NCI-H146 treated with DMSO at 0.1 percent for 48 hours (cell line): ENCODE results near the gene ITGB4.

ENCODE experiments used
- DNase-seq: peaks from one replicate; lab custom pipeline; 2025; ENCODE audit not compliant: unreplicated experiment; lab: John Stamatoyannopoulos, UW

Gene ITGB4

GRCh38 chr17:75697651-75698291 is 23.5 kb upstream of the ITGB4 start:
- no peak for DNase-seq

- DNase-seq, result no peak
Observed at GRCh38 chr17:75698659-75699058, 22.6 kb upstream of the ITGB4 start.

DNA sequence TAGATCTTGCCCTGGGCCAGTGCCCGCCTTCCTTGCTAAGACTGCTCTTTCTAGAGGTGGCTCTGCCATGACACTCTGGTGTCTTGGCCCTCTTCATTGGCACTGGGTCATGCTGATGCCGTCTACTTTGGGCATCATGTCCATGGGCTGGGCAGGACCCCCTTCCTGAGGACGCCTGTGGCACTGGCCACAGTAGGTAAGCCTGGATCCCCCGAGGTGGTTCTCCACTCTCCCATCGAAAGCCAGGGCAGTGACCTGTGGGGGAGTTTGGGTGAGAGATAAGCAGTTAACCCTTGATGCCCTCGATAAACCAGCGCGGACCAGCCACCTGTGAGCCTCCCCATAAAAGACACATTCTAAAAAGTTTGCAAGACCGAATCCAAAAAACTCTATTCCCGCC is 20.0 kb upstream of the ITGB4 start:
- DNase-seq, result no peak

DNA sequence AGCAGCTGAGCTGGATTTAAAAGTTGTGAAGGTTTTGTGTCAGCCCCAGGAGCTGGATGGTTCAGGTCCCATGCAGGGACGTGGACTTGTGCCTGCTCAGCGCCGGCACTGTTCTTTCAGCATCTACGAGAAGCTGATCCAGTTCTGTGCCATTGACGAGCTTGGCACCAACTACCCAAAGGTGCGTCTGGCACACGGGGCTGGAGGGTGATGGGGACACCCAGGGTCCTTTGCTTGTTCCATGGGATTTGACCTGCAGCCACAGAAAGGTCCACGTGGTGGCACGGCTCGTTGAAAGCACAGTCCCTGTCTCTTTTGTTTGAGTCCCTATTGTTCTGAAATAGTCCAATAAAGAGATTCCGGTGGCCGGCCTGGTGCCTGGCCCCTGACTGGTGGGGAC is 18.1 kb upstream of the ITGB4 start:
- DNase-seq, result no peak

GRCh38 chr17:75703591-75703990 is 17.7 kb upstream of the ITGB4 start:
- DNase-seq, result no peak

DNA sequence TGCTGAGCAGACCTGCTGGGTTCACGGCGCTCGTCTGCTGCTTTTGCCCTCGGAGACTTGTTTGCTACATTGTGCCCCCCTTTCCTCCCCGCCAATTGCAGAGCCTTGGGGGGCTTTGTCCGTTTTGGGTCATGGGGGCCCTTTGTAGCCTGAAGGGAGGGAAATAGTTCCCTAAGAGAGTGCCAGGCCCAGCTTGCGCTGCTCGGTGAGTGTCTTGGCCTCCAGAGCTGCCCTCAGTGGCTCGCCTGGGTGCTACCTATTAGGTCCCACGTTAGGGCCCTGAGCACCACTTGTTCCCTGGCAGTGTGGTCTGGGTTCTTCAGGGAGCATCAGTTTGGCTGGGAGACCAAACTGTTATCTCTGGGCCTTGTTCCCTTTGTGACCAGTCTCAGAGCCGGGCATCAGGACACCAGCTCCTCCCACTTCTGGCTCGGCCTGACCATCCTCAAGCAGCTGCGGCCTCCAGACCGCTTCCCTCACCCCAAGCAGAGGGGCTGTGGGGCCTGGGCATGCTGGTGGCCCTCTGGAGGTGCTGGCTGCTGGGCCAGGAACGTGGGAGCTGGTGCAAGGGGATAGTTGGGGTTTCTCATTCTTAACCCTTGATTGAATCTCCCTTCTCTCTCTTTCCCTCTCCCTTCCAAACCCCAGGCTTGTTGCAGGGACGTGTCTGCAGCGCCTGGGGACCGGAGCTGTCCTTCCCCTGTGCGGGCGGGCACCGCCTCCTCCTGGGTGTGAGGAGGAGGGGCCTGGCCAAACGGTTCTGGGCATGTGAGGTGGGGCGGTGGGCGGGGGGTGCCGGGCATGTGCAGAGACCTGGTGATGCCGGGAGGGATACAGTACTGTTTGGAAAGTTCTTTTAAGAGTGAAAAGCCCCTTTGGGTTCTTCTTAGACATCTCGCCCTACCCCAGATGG is 16.0 kb upstream of the ITGB4 start:
- no peak for DNase-seq

DNA sequence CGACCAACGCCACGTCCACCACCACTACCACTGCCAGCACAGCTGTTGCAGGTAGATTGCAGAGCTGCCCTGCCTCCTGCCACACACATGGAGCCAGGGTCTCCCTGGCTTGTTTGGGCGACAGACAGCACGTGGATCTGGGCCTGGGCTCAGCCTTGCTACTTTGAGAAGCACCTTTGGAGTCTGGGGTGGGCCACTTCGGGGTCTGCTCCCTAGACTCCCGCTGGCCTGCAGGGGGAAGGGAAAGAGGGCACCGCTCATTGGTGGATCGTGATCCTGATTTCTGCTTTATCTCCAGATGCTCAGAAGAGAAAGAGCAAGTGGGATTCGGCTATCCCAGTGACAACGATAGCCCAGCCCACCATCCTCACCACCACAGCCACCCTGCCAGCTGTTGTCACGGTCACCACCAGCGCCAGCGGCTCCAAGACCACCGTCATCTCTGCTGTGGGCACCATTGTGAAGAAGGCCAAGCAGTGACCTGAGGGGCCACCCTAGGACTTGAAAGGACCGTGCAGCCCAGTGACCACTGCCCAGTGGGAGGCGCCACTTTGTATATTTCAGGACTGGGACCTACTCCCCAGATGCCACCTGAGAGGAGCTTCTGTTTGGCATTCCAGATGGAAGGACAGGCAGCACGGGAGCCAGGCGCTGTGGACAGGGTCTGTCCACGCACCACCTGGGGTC is 15.1 kb upstream of the ITGB4 start:
- no peak for DNase-seq

GRCh38 chr17:75707079-75707571 is 14.1 kb upstream of the ITGB4 start:
- no peak for DNase-seq

GRCh38 chr17:75712446-75712845 is 8.8 kb upstream of the ITGB4 start:
- DNase-seq, result no peak

GRCh38 chr17:75719732-75720131 is 1.5 kb upstream of the ITGB4 start:
- no peak for DNase-seq

DNA sequence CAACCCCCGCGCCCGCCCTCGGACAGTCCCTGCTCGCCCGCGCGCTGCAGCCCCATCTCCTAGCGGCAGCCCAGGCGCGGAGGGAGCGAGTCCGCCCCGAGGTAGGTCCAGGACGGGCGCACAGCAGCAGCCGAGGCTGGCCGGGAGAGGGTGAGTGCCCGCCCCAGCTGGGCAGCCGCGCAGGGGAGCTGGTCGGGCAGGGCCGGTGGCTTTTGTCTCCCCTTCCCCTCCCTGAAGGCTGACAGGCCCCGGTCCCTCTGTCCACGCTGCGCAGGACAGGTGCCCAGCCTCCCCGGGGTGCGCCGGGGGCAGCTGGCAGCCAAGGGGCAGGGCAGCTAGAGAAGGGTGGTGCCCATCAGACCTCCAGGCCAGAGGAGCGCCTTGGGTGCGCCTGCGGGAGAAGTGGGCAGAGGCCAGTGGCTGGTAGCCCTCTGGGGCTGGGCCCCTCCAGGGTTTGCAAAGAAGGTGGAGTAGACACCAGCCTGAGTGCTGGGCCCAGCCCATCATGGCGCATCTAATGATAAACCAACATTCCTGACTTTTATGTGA is 278 bp downstream of the ITGB4 start:
- DNase-seq, result no peak

DNA sequence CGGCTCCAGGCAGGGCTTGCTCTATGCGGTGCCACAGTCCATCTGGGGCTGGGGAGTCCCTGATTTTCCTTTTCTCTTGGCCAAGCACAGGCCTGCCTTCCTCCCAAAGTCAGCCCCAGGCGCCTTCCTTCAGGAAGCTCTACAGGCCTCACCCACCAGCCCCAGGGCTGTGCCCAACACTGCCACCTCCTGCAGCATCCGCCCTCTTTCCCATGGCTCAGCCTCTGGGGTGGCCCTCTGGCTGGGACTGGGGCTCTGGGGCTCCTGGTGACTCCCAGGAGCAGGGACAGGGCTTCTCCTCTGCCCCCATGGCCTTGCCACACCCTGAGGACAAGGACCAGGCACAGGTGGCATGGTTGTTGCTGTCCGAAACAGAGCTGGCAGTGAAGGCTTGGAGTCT is 817 bp downstream of the ITGB4 start:
- DNase-seq, result no peak

DNA sequence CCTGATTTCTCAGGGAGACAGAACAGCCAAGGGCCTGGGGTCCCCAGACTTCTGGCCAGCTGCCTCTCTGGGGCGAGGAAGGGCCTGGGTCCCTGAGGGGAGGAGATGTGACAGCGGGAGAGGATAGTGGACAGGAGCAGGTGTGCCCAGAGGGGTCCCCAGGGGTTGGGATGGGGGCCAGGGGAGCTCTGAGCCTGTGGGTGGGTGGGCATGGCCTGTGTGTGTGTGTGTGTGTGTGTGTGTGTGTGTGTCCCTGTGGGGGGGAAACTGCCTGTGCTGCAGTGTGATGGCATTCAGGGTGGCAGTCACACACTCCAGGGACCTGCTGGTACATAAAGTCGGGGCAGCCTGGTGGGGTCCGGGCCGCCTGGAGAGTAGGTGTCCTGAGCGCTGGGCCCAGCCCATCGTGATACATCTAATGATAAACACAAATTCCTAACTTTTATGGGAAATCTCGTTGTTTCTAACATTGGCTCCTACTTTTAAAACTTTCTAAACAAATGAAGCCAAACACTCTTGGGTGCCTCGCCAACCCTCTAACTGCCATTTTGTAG is 1.4 kb downstream of the ITGB4 start:
- DNase-seq, result no peak

DNA sequence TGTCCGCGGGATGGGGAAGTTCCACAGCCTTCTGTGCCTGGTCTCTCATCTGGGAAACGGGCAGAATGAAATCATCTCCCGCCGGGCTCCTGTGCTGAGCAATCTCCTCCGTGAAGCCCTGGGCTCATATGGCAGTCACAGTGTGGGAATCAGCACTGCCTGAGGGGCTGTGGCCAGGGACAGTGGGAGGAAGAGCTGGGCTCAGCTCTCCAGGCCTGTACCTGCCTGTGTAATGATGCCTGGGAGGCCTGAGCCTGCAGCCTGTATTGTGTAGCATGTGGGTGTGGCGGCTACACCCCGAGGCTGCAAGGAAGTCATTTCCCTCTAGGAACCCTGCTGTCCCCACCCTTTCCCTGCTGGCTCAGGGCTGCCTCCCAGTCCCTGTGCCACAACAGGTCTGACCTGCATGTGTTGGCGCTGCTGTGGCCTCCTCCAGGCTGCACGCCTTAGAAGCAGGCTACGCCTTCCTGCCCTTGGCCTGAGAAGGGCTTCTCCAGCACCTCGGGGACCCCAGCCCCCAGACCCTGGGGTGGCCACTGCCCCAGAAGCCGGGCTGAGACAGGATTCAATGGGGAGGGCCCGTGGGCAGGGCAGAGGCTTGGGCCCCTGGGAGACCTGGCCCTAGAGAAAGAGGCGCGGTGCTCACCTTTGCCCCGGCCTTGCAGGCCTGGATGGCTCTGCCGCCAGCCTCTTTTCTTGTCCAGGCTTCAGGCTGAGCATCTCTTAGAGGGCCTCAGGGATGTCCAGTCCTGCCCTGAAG is 2.1 kb downstream of the ITGB4 start:
- peak; percentile 6 for DNase-seq

DNA sequence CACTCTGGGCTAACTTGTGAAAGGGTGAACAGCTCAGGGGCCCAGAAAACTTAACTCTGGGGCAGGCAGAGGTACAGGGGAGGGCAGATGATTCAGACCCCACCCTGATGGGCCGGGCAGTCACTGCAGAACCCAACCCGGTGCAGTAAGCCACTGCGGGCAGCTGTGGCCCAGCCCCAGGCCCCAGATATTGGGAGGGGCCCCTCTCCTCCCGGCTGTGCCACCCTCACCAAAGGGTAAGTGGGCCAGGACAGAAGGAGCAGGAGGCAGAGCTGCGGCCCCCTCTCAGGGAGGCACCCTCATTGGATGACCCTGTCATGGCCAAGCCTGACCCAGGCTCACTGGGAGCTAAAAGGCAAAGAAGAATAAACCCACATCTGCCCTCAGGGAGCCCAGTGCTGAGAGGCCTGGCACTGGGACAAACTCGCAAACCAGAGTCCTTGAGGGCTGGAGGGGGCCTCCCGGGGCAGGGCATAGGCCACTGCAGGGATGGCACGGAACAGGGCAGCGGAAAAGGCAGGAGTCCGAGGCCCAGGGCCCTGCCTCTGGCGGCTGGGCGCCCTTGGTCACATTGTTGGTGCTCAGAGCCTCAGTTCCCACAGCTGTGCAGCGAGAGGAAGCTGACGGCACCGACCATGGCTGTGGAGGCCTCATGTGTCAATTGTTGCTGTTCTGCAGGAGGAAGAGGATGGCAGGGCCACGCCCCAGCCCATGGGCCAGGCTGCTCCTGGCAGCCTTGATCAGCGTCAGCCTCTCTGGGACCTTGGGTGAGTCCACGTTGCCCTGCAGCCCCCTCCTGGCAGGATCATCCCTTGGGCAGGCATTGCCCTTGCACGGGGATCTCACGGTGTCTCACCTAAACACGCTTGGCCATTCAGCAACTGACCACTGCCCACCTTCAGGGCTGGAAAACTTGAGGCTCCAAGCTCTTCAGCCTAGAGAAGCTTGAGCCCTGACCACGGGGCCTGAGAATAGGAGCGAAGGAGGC is 3.1 kb downstream of the ITGB4 start:
- DNase-seq, result no peak

DNA sequence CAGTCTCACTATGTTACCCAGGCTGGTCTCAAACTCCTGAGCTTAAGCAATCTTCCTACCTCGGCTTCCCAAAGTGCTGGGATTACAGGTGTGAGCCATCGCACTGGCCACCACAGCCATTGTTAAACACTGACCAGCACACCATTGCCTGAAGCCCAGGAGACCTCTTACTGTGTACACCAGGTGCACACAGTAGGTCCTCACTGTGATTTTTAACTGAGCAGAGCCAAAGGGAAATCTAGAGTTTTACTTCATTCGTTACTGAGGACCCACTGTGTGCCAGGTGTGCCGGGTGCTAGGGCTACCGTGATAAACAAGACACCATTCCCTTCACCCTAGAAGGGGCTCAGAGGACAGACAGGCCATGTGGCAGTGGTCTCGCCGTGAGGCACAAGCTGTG is 4.2 kb downstream of the ITGB4 start:
- no peak for DNase-seq

GRCh38 chr17:75727391-75727790 is 6.1 kb downstream of the ITGB4 start:
- no peak for DNase-seq

GRCh38 chr17:75729351-75729750 is 8.1 kb downstream of the ITGB4 start:
- DNase-seq, result no peak

- no peak for DNase-seq
Observed at GRCh38 chr17:75730065-75730464, 8.8 kb downstream of the ITGB4 start.
